Prostate gland (tissue), 2 donors: ENCODE results near the gene WARS2. TPM values are rescaled to one million over a fixed set of nuclear protein-coding genes. Genes with fewer than 3 reads are reported as not detected.

Experiments
- DNase-seq: peaks from one replicate; pipeline ENCODE4 v3.0.0-alpha.2; 2019; ENCODE audit warnings: low spot score
- H3K27ac ChIP-seq, 2 donors: fragments of 200-600 bp; sonication (generic); 2 replicates each; pipeline ENCODE4 v1.5.1; 2017 to 2019
- H3K27me3 ChIP-seq: fragments of 200-600 bp; sonication (generic); replicated peaks from 2 replicates; pipeline ENCODE4 v1.5.1; 2019; ENCODE audit not compliant: insufficient read depth
- H3K36me3 ChIP-seq, 2 donors: fragments of 200-600 bp; sonication (generic); 1 replicate in 1 of 2; 2 replicates in 1 of 2; pipeline versions ENCODE4 v1.5.1 to v1.8.1; 2017 to 2019
- H3K4me1 ChIP-seq: fragments of 200-600 bp; sonication (generic); replicated peaks from 2 replicates; pipeline ENCODE4 v1.5.1; 2019
- H3K4me3 ChIP-seq, 2 donors: fragments of 200-600 bp; sonication (generic); 2 replicates each; pipeline ENCODE4 v1.5.1; 2017 to 2019
- H3K9me3 ChIP-seq: fragments of 200-600 bp; sonication (generic); 2 replicates; pipeline ENCODE4 v1.5.1; 2017
- POLR2A ChIP-seq: fragments of 450-650 bp; IDR thresholded peaks from one replicate; pipeline ENCODE4 v1.6.1; 2016; ENCODE audit warnings: antibody characterized with exemption, mild to moderate bottlenecking
- POLR2AphosphoS5 ChIP-seq: sonication (generic); formaldehyde crosslinking; IDR thresholded peaks from one replicate; pipeline ENCODE4 v1.6.1; 2017; ENCODE audit warnings: antibody characterized with exemption
- WGBS: methylation state at CpG from one replicate; pipeline ENCODE4 v1.1.5; 2018; 5-methylcytosine and 5-hydroxymethylcytosine counted together
- intact Hi-C: fragments of 100-400 bp; cut with DNase I; formaldehyde crosslinking; loops from one replicate; pipeline ENCODE4 v1.14.2; 2022
- total RNA-seq, 2 donors: library from RNA; depleted of rRNA; stranded (reverse); fragments of >200 nt; gene quantifications; one replicate each; pipeline ENCODE4 v1.1.0, GENCODE V29; 2016
- TF ChIP-seq, protein P1 (sequence below), 4 experiments: fragments of 200-600 bp in 2 of 4; fragments of 450-650 bp in 2 of 4; sonication (generic) in 2 of 4; IDR thresholded peaks; 1 replicate in 3 of 4; 2 replicates in 1 of 4; pipeline ENCODE4 v1.5.1; 2016 to 2019; ENCODE audit warnings: antibody characterized with exemption in 4 of 4, mild to moderate bottlenecking in 2 of 4, moderate library complexity in 2 of 4

WARS2 gene
- total RNA-seq, 2 donors from 2014 or later, result 15.6 to 22.0 TPM

DNA sequence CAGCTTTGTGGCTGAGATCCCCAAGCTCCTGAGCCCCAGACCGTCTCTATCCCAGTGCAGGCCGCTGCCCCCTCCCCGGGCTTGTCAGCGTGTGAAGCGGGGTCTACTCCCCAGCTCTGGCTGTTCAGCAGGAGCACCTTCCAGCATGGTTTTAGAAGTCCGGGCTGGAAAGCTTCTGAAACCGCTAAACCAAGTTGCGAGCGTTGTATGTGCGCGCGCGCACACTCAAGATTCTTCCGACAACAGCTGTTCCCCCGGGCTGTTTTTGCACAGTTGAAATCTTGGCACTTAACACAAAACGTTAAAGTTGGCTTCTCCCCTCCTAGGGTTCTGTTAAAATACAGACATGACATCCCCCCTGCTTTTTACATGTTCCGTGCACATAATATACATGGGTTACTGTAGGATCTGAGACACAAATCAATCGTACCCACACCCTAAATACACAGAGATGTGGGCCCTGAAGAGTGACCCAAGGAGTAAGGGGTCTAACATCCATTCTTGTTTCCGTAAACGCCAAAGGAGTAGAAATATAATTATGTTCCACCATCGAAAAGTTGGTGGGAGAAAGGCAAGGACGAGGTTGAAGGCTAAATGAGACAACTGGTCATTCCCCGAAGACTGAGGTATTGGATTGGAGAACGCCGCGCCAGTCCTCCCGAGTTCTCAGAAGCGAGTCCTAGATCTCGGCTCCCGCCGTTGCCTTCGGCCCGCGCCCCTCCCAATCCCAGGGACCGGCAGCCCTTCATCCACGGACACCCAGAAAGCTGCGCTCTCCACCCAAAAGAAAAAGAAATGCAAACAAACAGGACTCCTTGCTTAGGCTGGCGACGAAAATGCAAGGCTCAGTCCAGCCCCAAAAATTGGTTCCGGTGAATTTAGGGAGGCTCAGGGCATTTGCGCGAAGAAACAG, 153.6 kb downstream of the WARS2 start:
- H3K9me3 ChIP-seq, result no peaks in the 10 kb centered on the region
- intact Hi-C loops, result loop anchor here (5.0 kb wide), 1 partner anchor 685 kb away; no protein-coding TSS in a partner anchor
- 7% methylated on average over 42 of the region's 42 CpGs for WGBS
- H3K4me1 ChIP-seq, result no peaks in the 10 kb centered on the region
- no peak for DNase-seq
- H3K4me3 ChIP-seq, result peak overlapping the region in 1 of 2 donors; percentile 15
- peaks cover 86% of the 10 kb centered on the region for H3K27me3 ChIP-seq
- TF ChIP-seq POLR2AphosphoS5, result no peak
- TF ChIP-seq POLR2A, result no peak
- H3K36me3 ChIP-seq, result no peaks in the 10 kb centered on the region
- no peak overlapping the region for H3K27ac ChIP-seq

DNA sequence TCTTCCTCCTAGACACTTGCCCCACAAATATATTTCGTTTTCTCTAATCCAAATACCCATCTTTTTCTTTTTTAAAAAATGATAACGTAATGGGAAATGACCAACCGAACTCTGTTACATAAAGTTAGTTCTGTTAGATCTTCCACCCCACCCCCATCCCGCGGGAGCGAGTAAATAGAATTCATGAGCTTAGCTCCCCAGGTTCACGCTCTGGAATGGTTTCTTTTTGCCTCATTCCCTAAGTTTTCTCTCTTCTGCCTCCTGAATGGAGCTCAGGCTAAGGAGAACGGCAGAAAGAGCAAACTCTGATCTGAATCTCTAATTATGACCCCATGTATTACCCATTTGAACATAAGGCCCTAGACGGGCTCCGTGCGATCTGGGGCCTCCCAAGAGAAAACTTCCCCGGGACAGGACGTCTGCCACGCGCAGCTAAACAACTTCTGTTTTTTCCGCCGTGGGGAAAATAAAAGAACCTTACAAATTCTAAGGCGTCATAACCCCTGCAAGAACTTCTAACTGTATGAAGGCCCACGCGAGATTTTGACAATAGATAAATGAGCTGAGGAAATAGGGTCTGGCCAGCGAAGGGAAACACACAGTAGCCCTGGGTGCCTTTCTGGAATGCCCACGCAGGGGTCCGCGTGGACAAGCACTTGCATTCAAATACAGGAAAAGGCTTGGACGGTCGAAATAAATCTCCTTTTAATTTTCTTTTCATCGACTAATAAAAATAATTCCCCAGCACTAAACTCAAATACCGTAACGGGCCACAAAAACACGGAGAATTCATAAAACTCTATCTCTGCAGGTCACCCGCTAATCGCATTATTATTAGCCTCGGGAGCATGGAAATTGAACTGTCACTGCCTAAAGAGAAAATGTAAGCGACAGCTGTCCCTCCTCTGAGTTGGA, 154.6 kb downstream of the WARS2 start:
- Histone ChIP-seq H3K27me3 (peaks cover 78% of the 10 kb centered on the region), H3K4me3 (no peak overlapping the region)

DNA sequence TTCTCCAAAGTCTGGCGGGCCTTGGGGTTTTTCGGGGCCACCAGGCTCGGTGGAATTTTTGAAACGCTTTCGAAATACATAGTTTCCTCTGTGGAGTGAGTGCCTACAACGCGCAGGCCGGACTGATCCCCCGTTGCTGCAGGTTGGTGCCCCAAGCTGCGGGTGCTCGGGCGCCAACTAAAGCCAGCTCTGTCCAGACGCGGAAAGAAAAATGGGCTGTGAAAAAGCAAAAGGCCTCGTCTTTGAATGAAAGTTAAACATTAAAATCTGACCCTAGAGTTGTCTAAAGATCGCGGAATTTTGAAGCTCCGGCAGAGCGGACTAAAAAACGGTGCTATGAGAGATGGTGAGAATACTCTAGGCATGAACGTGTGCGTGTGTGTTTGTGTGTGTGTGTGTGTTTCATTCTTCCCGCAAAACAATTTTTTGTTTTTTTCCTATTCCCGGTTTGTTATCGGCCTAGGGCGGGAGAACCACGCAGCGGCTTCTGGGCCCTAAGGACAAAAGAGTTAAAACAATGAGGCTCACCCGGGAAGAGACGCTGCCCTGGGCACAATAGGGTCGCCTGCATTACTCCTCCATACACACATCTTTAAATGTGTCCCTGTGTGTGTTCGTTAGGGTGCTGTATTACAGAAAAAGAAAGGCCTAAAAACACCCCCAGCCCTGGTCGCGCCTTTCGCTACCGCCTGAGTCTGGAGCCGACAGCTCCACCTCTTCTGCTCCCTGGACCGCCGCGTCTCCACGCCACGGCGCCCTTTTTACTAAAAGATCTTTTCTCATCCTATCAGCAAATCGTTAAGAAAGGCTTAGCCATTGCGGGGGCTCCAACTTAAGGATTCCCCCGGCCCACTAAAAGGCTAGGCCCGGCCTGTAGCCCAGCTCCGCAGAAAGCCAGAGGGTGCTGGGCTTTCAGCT, 155.5 kb downstream of the WARS2 start:
- Histone ChIP-seq H3K4me3 (no peak overlapping the region), H3K4me1 (no peaks in the 10 kb centered on the region), H3K27ac (no peak overlapping the region), H3K27me3 (peaks cover 72% of the 10 kb centered on the region), H3K36me3 (no peaks in the 10 kb centered on the region), H3K9me3 (no peaks in the 10 kb centered on the region)
- intact Hi-C loops, result loop anchor here (5.0 kb wide), 1 partner anchor 683 kb away; no protein-coding TSS in a partner anchor
- no peak for TF ChIP-seq POLR2A
- no peak for DNase-seq
- WGBS, result 16% methylated on average over 48 of the region's 48 CpGs

More for the DNA sequence above, 154.6 kb downstream of the WARS2 start:
- Histone ChIP-seq H3K9me3 (no peaks in the 10 kb centered on the region), H3K27ac (no peak overlapping the region), H3K36me3 (no peaks in the 10 kb centered on the region), H3K4me1 (no peaks in the 10 kb centered on the region)
- TF ChIP-seq POLR2A, result no peak
- TF ChIP-seq, protein P1, sequence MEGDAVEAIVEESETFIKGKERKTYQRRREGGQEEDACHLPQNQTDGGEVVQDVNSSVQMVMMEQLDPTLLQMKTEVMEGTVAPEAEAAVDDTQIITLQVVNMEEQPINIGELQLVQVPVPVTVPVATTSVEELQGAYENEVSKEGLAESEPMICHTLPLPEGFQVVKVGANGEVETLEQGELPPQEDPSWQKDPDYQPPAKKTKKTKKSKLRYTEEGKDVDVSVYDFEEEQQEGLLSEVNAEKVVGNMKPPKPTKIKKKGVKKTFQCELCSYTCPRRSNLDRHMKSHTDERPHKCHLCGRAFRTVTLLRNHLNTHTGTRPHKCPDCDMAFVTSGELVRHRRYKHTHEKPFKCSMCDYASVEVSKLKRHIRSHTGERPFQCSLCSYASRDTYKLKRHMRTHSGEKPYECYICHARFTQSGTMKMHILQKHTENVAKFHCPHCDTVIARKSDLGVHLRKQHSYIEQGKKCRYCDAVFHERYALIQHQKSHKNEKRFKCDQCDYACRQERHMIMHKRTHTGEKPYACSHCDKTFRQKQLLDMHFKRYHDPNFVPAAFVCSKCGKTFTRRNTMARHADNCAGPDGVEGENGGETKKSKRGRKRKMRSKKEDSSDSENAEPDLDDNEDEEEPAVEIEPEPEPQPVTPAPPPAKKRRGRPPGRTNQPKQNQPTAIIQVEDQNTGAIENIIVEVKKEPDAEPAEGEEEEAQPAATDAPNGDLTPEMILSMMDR (IDR thresholded peaks at IDR 0.05), result no peak
- no peak for TF ChIP-seq POLR2AphosphoS5
- WGBS, result 12% methylated on average over 34 of the region's 34 CpGs
- no peak for DNase-seq
- intact Hi-C loops, result loop anchor here (5.0 kb wide), 1 partner anchor 684 kb away; no protein-coding TSS in a partner anchor

DNA sequence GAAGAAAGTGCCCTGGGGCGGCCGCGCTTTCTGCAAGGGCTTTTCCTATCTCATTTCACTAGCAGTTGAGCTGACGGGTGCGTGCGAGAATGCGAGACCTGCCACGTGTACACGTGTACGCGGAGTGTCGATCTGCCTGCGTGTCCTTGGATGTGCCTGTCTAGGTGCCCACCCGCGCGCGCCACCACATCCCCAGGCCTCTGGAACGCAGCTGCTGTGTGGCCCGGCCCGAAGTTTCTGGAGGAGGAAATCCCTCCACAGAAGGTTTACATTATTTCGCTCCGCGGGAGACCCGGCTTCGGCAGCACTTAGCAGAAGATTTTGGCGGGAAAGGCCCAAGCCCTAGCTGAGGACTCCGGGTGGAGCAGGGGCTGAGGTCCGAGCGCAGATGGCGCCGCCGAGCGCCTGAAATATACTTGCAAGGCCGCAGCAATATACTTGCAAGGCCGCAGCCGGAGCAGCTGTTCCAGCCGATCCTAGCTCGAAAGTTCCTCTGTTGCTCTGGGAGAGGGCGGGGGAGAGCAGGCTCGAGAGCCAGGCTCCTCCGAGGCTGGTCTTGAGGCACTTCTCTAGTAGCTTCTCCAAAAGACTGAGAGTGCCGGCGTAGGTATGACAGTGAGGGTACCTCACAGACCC, 156.2 kb downstream of the WARS2 start:
- Histone ChIP-seq H3K36me3 (no peaks in the 10 kb centered on the region), H3K27me3 (peaks cover 72% of the 10 kb centered on the region), H3K27ac (no peak overlapping the region), H3K4me1 (no peaks in the 10 kb centered on the region), H3K4me3 (no peak overlapping the region), H3K9me3 (no peaks in the 10 kb centered on the region)
- WGBS, result 10% methylated on average over 43 of the region's 43 CpGs
- TF ChIP-seq POLR2AphosphoS5 (no peak), POLR2A (no peak)
- TF ChIP-seq, protein P1 (IDR thresholded peaks at IDR 0.05), result no peak
- intact Hi-C loops, result no loop called here
- DNase-seq, result no peak

DNA sequence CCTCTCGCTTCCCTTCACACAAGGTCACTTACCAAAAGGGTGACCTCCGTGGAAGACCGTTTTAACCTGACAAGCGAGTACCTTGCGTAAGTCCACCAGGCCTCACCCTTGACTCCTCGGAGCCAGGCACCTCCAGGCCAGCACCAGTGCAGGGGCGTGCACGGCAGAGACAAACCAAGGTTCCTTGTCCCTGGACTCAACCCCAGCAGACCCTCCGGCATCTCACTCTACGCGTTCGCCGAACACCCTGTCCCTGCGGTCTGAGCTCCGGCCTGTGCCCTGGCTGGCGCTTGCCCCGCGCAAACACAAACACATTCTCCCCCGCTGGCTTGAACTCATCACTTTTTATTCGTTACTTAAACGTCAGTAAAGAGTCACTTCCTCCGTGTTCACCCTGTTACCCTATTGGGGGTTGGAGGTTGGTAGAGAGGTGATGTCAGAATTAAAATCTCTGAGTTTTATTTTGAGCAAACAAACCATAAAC, 156.9 kb downstream of the WARS2 start:
- H3K27me3 ChIP-seq, result peaks cover 71% of the 10 kb centered on the region

More for the DNA sequence above, 156.9 kb downstream of the WARS2 start:
- intact Hi-C loops, result no loop called here
- no peaks in the 10 kb centered on the region for H3K9me3 ChIP-seq
- TF ChIP-seq POLR2AphosphoS5, result no peak
- TF ChIP-seq, protein P1 (IDR thresholded peaks at IDR 0.05), result no peak
- TF ChIP-seq POLR2A, result no peak
- H3K27ac ChIP-seq, result no peak overlapping the region
- no peaks in the 10 kb centered on the region for H3K4me1 ChIP-seq
- WGBS, result 20% methylated on average over 22 of the region's 22 CpGs
- no peak for DNase-seq
- H3K4me3 ChIP-seq, result no peak overlapping the region
- no peaks in the 10 kb centered on the region for H3K36me3 ChIP-seq
